ENCODE data around the gene CCDC63. TPM values are rescaled to one million over a fixed set of nuclear protein-coding genes. Genes with fewer than 3 reads are reported as not detected.

The CCDC63 gene
- total and polyA plus RNA-seq, 2 of the 13 experiments (the other 11 are each of a cell fraction or from before 2014, with no cell fraction given), result not detected

GRCh38 chr12:110889361-110889760 is 42.6 kb downstream of the CCDC63 start:
- no peak overlapping the region for H3K9ac ChIP-seq (ENCODE audit: insufficient read depth, low read depth, low read length)
- no peak overlapping the region for H3K4me2 ChIP-seq (ENCODE audit: low read depth, low read length)
- in situ Hi-C loops (cut with HindIII; ENCODE audit: extremely low pct_ligation_motif_present, low pct_unique_long_range_greater_than_20kb) (no loop called here), intact Hi-C loops (cut with micrococcal nuclease; ENCODE audit: unreplicated experiment) (loop anchor here (2.0 to 5.0 kb wide), 3 partner anchors 63 to 277 kb away; partner anchors contain the start of gene TCTN1)
- no peak overlapping the region for H3K27ac ChIP-seq (ENCODE audit: extremely low read length, insufficient read depth, low read length)
- no peaks in the 10 kb centered on the region for H3K36me3 ChIP-seq (replicated peaks in 1 of 2; ENCODE audit: control insufficient read depth in 1 of 2, insufficient read depth in 2 of 2, low read length in 2 of 2)
- no peaks in the 10 kb centered on the region for H4K20me1 ChIP-seq (ENCODE audit: insufficient read depth, low read length)
- no peak for FAIRE-seq
- no peak for ATAC-seq
- no peaks in the 10 kb centered on the region for H3K79me2 ChIP-seq (ENCODE audit: insufficient read depth, low read length)
- no TSS peak for BruUV-seq (replicated peaks)
- H2AFZ ChIP-seq (ENCODE audit: low read length), result no peak overlapping the region
- TF ChIP-seq SALL1 (CRISPR knock-in tag; IDR thresholded peaks at IDR 0.05) (no peak), ARNTL (CRISPR knock-in tag; IDR thresholded peaks at IDR 0.05) (no peak), ZBTB20 (CRISPR knock-in tag; IDR thresholded peaks at IDR 0.05; ENCODE audit: borderline replicate concordance, low read depth) (no peak), NFKB2 (CRISPR knock-in tag; IDR thresholded peaks at IDR 0.05; ENCODE audit: borderline replicate concordance) (no peak), EED (CRISPR knock-in tag; IDR thresholded peaks at IDR 0.05) (no peak)
- peaks cover 2 to 6% of the 10 kb centered on the region in 2 experiments; a peak in 3 of 5 replicates for H3K27me3 ChIP-seq (ENCODE audit: control insufficient read depth in 1 of 2, insufficient read depth in 2 of 2, low read length in 2 of 2)
- POLR2A ChIA-PET, result no interaction called here
- CTCF ChIA-PET (ENCODE audit: low intra/inter-chr PET ratio, low total read pairs), result no interaction called here
- H3K9me3 ChIP-seq (ENCODE audit: low read length), result no peaks in the 10 kb centered on the region
- DNase-seq (ENCODE audit: low spot score), result no peak
- H3K4me3 ChIP-seq (replicated peaks in 1 of 3; ENCODE audit: insufficient read depth in 1 of 3, low read depth in 2 of 3, low read length in 3 of 3), result no peak overlapping the region
- 43% methylated on average over 12 of the region's 12 CpGs for WGBS (ENCODE audit: low lambda C conversion rate)
- no peaks in the 10 kb centered on the region for H3K4me1 ChIP-seq (ENCODE audit: insufficient read depth, low read length)

GRCh38 chr12:110893956-110894355 is 47.2 kb downstream of the CCDC63 start:
- Histone ChIP-seq H3K9me3 (ENCODE audit: low read length) (no peaks in the 10 kb centered on the region), H3K27me3 (ENCODE audit: control insufficient read depth in 1 of 2, insufficient read depth in 2 of 2, low read length in 2 of 2) (peaks cover 2 to 6% of the 10 kb centered on the region in 2 experiments; a peak in 3 of 5 replicates), H3K36me3 (replicated peaks in 1 of 2; ENCODE audit: control insufficient read depth in 1 of 2, insufficient read depth in 2 of 2, low read length in 2 of 2) (no peaks in the 10 kb centered on the region), H3K4me3 (replicated peaks in 1 of 3; ENCODE audit: insufficient read depth in 1 of 3, low read depth in 2 of 3, low read length in 3 of 3) (no peak overlapping the region), H3K79me2 (ENCODE audit: insufficient read depth, low read length) (no peaks in the 10 kb centered on the region), H3K9ac (ENCODE audit: insufficient read depth, low read depth, low read length) (no peak overlapping the region), H4K20me1 (ENCODE audit: insufficient read depth, low read length) (no peaks in the 10 kb centered on the region), H2AFZ (ENCODE audit: low read length) (no peak overlapping the region), H3K4me2 (ENCODE audit: low read depth, low read length) (no peak overlapping the region), H3K27ac (ENCODE audit: extremely low read length, insufficient read depth, low read length) (no peak overlapping the region), H3K4me1 (ENCODE audit: insufficient read depth, low read length) (no peaks in the 10 kb centered on the region)
- ChIA-PET POLR2A (no interaction called here), CTCF (ENCODE audit: low intra/inter-chr PET ratio, low total read pairs) (no interaction called here)
- TF ChIP-seq ATF7 (IDR thresholded peaks at IDR 0.05) (peak; percentile 74), ATF7 (CRISPR knock-in tag; IDR thresholded peaks at IDR 0.05) (no peak), CREB1 (IDR thresholded peaks at IDR 0.05) (peak; percentile 53; the same call in 1 of the 2 replicates), CREB1 (CRISPR knock-in tag; IDR thresholded peaks at IDR 0.05) (no peak), EHMT2 (IDR thresholded peaks at IDR 0.05; ENCODE audit: borderline replicate concordance, low read depth, low read length) (no peak)
- no TSS peak for BruUV-seq (replicated peaks)
- DNase-seq (ENCODE audit: low spot score) (no peak), ATAC-seq (no peak), FAIRE-seq (no peak)
- WGBS (ENCODE audit: low lambda C conversion rate), result 65% methylated on average over 3 of the region's 3 CpGs
- intact Hi-C loops (cut with micrococcal nuclease; ENCODE audit: unreplicated experiment) (no loop called here), in situ Hi-C loops (cut with HindIII; ENCODE audit: extremely low pct_ligation_motif_present, low pct_unique_long_range_greater_than_20kb) (no loop called here)

Data from HepG2 (cell line).